Stimulated activated CD8-positive, alpha-beta memory T cell treated with anti-CD3 and anti-CD28 coated beads, Interleukin-7, amount 100 ng/mL, for 48 hours (primary cell): ENCODE results near the gene LPAR5.

Experiments used
- DNase-seq, 2 donors: peaks; one replicate each; pipeline ENCODE4 v3.0.0-alpha.2; 2020; ENCODE audit warnings: low read depth in 1 of 2; ENCODE audit errors: extremely low read depth in 1 of 2

Gene LPAR5

DNA sequence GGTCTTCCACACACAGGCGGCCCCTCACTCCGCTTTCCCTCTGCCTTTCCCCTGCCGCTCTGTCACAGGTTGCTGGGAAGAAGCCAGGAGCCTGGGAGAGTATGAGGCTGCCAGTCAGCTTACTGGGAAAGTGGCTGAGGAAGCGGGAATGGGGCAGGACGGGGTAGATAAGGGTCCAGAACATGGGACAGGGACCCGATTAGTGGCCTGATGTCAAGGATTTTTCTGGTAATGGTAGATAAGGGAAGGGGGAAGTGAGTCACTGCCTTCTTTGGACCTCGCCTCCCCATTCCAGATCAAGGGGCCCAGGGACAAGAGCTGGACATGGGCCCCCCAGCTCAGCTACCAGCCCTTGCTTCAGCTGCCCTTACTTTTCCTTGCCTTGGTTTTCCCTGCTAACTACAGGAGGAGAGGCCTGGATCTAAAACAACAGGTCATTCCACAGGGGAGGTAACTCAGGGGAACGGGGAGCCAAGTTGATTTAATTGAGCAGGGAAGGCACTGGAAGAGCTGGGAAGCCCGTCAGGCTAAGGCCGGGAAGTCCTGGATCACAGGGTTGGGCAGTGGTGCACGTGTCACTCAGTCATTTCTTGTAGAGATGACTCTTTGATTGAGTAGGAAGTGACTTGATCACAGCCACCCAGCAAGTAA lies 3.5 kb upstream of the LPAR5 start:
- no peak for DNase-seq

DNA sequence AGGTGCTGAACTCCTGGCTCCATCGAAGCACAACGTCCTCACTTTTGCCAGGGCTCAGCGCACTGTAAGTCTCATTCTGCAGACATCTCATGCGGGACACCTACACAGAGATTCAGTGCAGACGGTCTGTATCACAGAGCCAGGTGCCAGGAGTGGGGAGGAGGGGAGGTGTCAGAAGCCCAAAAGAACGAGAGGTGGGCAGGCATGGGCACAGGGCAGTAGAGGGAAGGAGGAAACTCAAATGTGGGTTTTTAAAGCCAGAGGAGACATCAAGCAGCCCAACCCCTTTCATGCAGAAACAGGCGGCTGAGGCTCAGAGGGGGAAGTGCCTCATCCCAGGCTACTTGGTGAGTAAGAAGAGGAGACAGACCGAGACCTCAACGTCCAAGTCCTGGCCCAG lies 2.5 kb upstream of the LPAR5 start:
- DNase-seq, result no peak

DNA sequence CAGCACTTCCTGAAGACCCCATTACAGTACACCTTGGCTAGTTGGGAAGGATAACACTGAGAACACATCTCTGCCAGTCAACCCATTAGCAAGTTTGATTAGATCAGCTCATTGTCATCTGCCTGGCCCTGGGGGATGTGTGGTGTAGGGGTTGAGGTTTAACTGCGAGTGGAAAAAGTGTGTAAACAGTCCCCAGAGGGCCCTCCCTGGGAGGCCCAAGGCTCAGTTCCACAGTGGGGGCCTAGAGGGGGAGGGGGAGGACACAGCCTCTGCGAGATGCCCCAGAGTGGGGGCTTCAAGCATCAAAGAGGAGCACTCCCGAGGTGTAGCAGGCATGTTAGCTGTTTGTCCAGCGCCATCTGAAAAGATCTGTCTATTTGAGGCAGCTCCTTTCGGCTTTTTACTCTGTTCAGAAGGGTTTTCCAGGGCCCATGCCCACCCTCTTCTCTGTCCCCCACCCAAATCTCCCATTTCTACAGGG lies 344 bp downstream of the LPAR5 start:
- DNase-seq, result peak; percentile 54 to 72

DNA sequence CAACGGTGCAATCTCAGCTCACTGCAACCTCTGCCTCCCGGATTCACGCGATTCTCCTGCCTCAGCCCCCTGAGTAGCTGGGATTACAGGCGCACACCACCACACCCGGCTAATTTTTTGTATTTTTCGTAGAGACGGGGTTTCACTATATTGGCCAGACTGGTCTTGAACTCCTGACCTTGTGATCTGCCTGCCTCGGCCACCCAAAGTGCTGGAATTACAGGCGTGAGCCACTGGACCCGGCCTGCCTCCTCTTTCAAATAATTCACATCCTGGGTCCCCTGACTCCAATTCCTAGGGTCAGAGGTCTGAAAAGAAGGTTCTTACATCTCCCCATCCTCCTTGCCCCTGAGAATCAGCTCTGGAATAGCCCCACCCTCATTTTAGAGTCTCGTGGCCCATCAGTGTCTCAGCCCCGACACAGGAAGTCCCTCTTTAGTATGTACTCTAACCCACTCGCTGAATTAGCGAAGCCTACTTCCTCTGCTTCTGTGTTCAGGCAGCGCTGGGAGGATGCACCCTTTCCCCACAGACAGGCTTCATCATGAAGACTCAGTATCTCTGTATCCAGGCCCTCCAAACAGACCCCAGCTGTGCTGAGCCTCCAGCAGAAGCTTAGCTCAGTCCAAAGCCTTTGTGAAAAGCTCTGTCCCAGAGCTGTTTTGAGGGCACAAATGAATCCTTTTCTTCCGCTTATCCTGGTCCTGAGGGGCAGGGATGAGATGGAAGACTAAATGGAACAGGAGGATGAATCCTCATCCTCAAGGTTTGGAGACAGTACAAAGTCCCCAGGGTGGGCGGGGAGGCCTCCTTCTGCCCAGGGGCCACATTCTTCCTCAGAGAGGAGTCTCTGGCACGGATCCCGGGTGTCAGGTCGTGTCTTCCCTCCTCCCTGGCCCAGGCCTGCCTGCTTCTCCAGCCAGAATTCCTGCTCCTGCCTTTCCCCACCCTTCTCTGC lies 3.5 kb downstream of the LPAR5 start:
- DNase-seq, result no peak

DNA sequence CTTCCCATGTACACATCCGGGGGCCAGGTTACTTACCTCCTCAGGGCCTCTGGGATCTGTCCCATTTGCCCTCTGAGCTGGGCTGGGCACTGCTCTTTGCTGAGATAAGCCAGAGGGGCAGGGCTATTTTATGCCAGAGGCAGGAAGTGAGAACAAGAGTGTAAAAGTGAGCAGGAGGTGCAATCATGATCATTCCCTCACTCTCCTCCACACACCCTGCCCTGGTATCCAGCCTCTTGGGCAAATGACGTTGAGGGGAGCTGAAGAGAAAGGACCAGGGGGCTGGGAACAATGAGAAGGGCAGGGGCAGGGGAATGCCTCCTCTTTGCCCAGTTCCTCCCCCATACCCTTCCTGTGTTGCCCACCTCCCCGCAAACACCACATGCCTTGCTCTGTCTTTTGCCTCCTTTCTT lies 4.2 kb downstream of the LPAR5 start:
- no peak for DNase-seq

DNA sequence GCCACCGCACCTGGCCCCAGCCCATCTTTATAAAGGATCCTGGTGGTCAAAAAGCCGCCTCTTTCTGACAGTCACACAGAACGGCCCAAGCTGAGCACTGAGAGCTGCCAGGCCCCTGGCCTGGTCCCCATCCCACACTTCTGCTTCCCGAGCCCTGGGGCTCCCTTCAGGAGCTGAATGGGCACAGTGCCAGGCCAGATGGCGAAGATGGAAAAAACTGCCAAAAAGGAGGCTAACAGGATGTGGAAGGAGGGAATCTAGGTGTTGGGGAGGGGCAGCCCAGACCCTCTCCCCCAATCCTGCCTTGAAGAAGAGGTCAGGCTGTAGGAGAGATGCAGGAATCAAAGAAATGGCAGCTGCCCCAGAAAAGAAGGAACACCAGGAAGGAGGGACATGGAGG lies 5.0 kb downstream of the LPAR5 start:
- no peak for DNase-seq

DNA sequence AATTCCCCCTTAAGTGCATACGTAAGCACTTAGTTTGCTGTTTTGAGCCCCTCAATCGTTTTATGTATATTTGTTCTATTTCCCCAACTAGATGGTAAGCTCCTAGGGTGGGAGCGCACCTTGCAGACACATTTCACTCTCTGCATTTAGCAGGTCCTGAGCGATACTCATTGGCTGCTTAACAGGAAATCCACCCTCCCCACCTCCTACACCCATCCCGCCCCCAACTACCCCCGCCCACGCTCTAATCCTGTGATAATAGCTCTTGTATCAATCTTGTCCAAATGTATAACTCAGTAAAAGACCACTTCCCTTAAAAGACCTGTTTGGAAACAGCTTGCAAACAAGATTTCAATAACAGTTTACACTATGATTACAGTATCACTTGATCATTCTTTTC lies 8.1 kb downstream of the LPAR5 start:
- DNase-seq, result no peak

DNA sequence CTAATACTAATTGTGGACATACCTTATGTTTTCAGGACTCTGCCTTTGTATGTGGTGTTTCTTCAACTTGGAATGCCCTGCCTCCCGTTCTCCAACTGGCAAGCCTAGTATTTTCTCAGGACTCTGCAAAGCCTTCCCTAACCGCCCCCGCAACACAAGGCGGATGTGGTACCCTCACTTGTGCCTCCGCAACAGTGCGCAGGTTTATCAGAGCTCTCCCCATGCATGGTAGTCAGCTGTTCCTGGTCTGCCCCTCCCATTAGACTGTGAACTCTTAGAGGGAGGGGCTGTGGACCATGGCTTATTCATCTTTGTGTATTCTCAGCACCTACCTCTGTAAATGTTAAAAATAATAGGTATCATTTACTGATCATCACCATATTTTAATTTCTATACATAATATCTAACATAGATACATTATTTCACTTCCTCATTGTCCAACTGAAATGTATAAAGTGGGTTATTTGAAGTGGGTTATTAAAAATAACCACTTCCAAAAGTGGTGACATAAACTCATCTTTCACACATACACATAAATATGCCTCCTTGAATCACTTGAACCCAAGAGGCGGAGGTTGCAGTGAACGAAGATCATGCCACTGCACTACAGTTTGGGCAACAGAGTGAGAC lies 9.0 kb downstream of the LPAR5 start:
- no peak for DNase-seq

DNA sequence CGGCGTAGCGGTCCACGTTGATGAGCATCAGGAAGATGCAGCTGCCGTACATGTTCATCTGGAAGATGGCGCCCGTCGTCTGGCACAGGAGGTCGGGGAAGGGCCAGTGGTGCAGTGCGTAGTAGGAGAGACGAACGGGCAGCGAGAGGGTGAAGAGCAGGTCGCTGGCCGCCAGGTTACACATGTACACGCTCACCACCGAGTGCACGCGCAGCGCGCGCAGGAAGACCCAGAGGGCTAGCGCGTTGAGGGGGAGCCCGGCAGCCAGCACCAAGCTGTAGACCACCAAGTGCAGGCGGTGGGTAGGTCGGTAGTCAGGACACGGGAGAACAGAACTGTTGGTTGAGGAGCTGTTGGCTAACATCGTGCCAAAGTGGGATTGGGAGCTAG lies 14.9 kb downstream of the LPAR5 start:
- DNase-seq, result no peak

DNA sequence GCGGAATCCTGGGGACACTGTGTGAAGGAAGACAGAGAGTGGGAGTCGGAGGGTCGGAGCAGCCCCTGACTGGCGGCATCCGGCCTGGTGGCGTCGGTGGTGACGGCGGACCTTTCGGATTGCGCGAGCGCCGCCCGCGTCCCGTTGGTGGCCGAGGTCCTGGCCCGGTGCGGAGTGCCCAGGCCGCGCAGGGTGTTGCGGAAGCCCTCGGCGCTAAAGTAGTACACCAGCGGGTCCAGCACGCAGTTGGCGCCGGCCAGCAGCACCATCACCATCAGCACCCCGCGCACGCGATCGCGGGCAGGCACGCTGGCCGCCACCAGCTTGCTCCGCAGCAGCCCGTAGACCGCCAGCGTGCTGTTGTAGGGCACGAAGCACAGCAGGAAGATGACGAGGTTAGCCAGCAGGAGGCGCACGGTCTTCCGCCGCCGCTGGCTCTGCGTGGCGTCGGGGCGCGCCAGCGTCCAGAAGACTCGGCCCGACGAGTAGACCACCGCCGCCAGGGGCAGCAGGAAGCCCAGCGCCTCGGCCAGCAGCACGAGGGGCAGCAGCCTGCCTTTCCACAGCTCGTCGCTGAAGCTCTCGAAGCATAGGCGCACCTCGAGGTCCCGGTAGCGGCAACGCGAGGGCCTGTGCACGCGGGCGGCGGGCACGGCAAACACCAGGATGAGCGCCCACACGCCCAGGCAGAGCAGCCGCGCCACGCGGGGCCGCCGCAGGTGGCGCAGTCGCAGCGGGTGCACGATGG lies 15.4 kb downstream of the LPAR5 start:
- DNase-seq, result no peak

DNA sequence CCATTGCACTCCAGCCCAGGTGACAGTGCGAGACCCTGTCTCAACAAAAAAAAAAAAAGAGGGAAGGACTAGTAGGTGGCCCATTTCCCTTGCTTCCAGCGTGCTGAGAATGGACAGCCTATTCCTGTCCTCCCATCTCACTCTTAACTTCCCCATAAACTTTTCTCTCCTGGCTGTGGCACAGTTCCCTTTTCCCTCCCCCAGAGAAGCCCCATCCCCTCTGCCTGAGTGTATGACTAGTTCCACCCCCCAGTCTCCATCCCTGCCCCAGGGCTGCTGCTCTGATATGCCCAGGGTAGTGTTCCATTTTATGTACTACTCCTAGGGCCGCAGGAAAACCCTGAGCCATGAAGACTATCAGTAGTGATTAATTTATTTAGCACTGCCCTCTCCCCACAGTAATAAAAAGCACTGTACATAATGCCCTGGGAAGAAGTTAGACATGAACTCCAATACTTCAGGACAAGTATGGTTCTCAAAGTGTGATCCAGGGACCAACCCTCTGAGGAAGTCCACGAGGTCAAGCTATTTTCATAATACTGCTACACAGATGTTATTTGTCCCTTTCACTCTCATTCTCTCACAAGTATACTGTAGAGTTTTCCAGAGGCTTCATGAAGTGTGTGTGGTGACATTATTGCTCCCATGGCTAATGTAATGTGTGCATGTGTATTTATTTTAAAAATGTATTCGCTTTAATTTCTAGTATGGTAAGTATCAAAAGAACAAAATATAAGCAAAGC lies 17.1 kb downstream of the LPAR5 start:
- no peak for DNase-seq

DNA sequence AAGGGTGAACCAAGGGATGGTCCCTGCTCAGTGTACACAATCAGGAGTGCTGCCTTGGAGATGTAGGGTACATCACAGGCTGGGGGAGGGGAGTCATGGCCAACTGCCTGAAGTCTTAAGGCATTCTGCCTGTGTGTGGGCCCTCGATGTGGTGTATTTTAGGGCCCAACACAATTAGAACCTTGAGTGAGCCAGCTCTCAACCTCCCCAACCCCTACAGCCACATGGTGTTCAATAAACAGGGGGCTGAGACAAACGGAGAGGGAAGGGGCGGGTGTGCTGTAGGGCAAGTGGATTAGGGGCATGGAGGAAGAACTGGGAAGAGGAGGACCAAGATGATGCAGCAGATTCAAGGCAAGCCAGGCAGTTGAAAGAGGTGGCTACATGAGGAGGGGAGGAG lies 20.0 kb downstream of the LPAR5 start:
- no peak for DNase-seq

DNA sequence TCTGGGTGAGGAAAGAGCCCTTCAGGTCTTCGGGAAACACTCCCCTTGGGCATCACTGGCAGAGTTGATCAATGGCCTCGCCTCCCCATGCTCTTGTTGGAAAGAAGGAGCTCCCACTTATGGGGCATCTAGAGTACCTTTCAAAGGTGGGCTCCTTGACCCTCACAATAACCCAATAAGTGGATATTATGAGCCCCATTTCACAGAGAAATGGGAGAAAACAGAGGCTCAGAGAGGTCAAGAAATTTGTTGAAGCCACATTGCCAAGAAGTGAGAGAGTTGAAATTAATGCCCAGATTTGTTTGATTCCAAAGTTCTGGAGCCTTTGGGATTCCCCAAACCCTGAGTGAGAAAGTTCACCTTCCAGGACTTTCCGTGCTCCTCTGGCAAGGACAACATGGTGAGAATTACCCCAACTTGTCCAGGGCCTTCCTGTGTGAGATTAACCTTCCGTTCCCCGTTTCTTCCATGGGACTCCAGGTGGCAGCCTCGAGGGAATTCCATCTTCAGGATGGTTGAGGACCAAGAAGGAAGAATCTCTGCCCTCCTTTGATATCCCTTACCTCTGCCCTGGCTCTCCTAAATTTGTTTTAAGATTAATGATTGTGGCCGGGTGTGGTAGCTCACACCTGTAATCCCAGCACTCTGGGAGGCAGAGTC lies 21.1 kb downstream of the LPAR5 start:
- DNase-seq, result no peak

DNA sequence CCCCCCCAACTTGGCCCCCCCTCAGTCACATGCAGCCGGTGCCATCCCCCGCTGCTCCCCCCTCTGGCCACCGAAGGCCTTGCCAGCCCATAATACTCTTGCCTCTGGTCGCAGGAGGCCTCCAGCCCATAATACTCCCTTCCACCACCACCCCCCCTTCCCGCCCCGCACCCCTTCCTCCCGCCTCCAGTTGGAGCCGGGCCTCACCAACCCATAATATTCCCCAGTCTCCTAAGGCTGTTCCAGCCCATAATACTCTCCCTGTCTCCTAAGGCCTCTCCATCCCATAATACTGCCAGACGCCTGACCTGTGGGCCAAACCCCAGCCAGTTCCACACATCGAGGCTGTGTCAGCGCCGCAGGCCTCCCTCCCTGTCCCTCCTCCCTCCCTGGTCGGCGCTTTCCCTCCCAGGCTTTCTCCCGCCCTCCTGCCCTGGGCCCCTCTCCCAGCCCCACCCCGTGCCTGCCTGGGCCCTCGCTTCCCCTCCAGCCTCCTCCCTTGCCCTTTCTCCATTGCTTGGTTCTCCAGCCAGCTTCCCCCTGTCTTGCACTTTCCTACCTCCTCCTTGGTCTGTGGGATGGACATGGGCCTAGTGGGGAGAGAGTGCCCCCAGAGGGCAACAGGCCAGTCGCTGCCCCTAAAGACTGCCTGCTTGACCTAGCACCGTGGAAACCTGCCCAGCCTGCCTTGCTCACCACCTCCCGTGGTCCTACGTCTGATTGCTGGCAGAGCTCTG lies 21.8 kb downstream of the LPAR5 start:
- DNase-seq, result no peak

DNA sequence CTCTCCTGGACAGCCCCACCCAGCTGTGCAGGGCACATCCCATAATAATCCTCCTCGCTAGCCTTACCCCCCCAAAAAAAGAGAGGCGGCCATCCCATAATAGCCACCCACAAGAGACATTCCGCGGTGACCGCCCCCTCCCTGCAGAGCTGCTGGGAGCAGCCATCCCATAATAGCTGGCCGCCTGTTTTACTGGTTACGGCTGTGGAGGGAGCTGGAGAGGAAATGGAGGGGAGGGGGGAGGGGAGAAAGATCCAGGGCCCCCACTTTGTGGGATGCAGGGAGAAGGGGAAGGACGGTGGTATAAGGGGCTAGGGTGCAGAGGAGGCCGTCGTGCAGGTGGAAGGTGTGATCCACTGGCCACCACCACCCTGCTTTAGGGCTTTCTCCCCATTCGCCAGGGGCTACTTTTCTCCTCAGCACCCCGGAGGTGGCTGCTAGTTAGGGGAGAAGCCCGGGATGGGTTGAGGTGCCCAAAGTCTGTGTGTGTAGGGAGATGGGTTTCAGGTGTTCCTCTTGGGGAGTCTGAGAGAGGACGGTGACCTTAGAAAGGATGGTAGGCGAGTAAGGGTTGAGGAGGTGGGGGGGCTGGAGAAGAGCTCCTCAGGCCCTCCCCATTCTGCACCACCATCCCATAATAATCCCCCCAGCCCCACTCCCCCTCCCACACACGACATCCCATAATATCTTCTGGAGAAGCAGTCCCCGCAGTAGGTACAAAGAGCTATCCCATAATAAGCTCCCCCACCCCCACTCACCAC lies 22.6 kb downstream of the LPAR5 start:
- DNase-seq, result no peak

DNA sequence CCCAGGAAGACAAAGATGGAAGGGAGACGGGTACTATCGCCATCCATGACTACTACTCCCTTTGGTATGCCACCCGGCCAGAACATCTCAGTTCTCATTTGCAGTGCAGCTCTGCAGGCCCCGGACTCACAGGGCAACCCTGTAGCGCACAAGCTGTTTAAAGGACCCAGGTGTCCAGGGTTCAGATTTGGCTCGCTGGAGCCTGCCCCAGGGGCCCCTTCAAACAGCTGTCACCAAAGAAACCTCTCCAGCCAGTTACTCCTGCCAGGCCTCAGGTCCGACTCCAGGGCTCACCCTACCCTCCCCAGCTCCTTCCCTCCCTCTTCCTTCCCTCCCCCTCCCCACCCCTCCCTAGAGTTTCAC lies 23.1 kb downstream of the LPAR5 start:
- DNase-seq, result no peak

DNA sequence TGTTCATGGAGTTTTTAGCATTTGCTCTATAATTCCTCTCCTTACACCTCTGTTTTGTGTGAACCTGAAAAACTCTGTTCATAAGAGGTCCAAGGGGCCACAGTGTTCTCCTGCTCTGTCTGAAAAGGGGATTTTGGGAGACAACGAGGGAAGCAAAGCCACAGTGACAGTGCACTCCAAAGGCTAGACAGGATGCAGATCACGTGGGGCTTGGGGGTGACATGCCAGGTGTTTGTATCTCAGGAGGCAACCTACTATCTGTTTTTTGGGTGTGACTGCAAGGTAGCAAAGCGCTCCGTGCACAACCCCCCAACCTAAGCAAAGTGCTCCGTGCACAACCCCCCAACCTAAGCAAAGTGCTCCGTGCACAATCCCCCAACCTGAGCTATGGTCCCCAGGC lies 23.5 kb downstream of the LPAR5 start:
- no peak for DNase-seq

DNA sequence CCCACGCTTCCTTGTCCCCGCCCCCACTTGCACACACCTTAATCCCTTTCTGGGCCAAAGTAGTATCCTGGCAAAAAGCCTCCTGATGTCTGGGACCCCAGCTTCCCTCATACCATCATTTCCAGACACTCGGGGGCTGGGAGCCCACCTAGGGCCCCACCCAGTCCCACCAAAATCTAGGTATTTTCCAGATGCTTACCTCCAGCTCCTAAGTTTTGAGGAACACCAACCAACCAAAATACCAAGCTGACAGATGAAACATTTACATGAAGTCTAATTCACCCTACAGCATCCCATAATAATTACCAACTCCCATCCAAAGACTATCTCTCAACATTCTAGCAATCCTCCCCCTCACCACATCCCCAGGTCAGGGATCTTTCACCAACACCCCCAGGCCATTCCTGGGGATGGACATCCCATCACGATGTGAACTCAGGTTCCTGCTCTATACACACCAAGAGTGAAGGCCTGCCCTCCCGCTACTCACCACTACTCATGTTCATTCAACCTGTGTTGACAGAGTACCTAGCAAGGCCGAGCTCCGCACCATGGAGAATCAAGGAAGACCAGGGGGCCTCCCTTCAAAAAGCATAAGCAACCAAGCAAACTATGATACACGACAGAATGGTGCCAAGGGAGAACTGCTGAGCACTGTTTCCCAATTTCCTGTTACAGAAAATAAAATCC lies 27.0 kb downstream of the LPAR5 start:
- DNase-seq, result no peak
